H1 (cell line): ENCODE results near the gene PSME2. TPM values are rescaled to one million over a fixed set of nuclear protein-coding genes. Genes with fewer than 3 reads are reported as not detected.

Source experiments
- CTCF ChIA-PET: fragments of 300-600 bp; sonication (Branson Sonifier 250); formaldehyde crosslinking; loops from one replicate; lab custom pipeline; 2021; ENCODE audit not compliant: partially characterized antibody; lab: Charles Lee
- POLR2A ChIA-PET: fragments of 300-600 bp; sonication (Branson Sonifier 250); formaldehyde crosslinking; loops from one replicate; lab custom pipeline; 2021; ENCODE audit warnings: inconsistent platforms; ENCODE audit not compliant: partially characterized antibody; lab: Charles Lee
- DNase-seq, 2 experiments: peaks; one replicate each; pipeline versions ENCODE4 v3.0.0 to v3.0.0-alpha.2; 2010 to 2022; ENCODE audit warnings: low spot score in 2 of 2, low read depth in 1 of 2, mixed read lengths in 1 of 2
- FAIRE-seq: peaks from 2 replicates; lab custom pipeline; 2011; peaks lifted over from hg19 to GRCh38; lab: Jason Lieb, UNC
- H2AFZ ChIP-seq: 2 replicates; pipeline ENCODE4 v1.8.1; 2012; ENCODE audit warnings: low read length, inconsistent platforms
- H2AK5ac ChIP-seq: 2 replicates; pipeline ENCODE4 v1.6.1; 2013; ENCODE audit warnings: low read depth, low read length
- H2BK120ac ChIP-seq: replicated peaks from 2 replicates; pipeline ENCODE3; 2013; ENCODE audit warnings: low read depth, low read length, inconsistent platforms
- H2BK12ac ChIP-seq: 2 replicates; pipeline ENCODE4 v1.6.1; 2013; ENCODE audit warnings: low read depth, low read length
- H2BK15ac ChIP-seq: 2 replicates; pipeline ENCODE4 v1.6.1; 2013; ENCODE audit warnings: low read length
- H2BK20ac ChIP-seq: 2 replicates; pipeline ENCODE4 v1.6.1; 2013; ENCODE audit warnings: low read length
- H2BK5ac ChIP-seq: 2 replicates; pipeline ENCODE4 v1.6.1; 2013; ENCODE audit warnings: low read depth, low read length
- H3K14ac ChIP-seq: 2 replicates; pipeline ENCODE4 v1.6.1; 2013; ENCODE audit warnings: inconsistent platforms; ENCODE audit not compliant: insufficient read length
- H3K18ac ChIP-seq: 2 replicates; pipeline ENCODE4 v1.6.1; 2013; ENCODE audit warnings: low read length; ENCODE audit errors: extremely low read depth
- H3K23ac ChIP-seq: 2 replicates; pipeline ENCODE4 v1.6.1; 2013; ENCODE audit warnings: inconsistent platforms; ENCODE audit not compliant: insufficient read length
- H3K23me2 ChIP-seq: 2 replicates; pipeline ENCODE4 v1.6.1; 2013; ENCODE audit warnings: low read depth, low read length
- H3K27ac ChIP-seq: 2 replicates; pipeline ENCODE4 v1.6.1; 2011; ENCODE audit warnings: low read depth, low read length, inconsistent platforms
- H3K27me3 ChIP-seq, 4 experiments: replicated peaks in 1 of 4; 1 replicate in 1 of 4; 2 replicates in 3 of 4; pipeline versions ENCODE4 v1.6.1 to v1.8.1; 2011 to 2013; ENCODE audit warnings: low read length in 3 of 4, mild to moderate bottlenecking in 3 of 4, inconsistent platforms in 2 of 4, mixed read lengths in 2 of 4, moderate library complexity in 1 of 4; ENCODE audit not compliant: control insufficient read depth in 3 of 4, insufficient read depth in 3 of 4; ENCODE audit errors: extremely low read depth in 1 of 4
- H3K36me3 ChIP-seq, 4 experiments: 2 replicates each; pipeline versions ENCODE4 v1.6.1 to v1.8.1; 2011 to 2013; ENCODE audit warnings: mild to moderate bottlenecking in 4 of 4, low read length in 3 of 4, moderate library complexity in 2 of 4, control low read depth in 1 of 4, inconsistent platforms in 1 of 4; ENCODE audit not compliant: insufficient read depth in 4 of 4, control insufficient read depth in 2 of 4
- H3K4ac ChIP-seq: replicated peaks from 2 replicates; pipeline ENCODE3; 2013; ENCODE audit warnings: low read length, low read depth, mixed read lengths, inconsistent platforms; ENCODE audit not compliant: insufficient read length
- H3K4me1 ChIP-seq, 4 experiments: replicated peaks in 1 of 4; 1 replicate in 1 of 4; 2 replicates in 3 of 4; pipeline versions ENCODE4 v1.6.1 to v1.8.1; 2011 to 2013; ENCODE audit warnings: low read length in 3 of 4, inconsistent platforms in 2 of 4, mixed read lengths in 1 of 4; ENCODE audit not compliant: insufficient read depth in 4 of 4, control insufficient read depth in 3 of 4
- H3K4me2 ChIP-seq, 2 experiments: 2 replicates each; pipeline versions ENCODE4 v1.6.1 to v1.8.1; 2011 to 2013; ENCODE audit warnings: low read depth in 2 of 2, low read length in 2 of 2, control low read depth in 1 of 2, inconsistent platforms in 1 of 2, mild to moderate bottlenecking in 1 of 2; ENCODE audit not compliant: insufficient read depth in 1 of 2
- H3K4me3 ChIP-seq, 4 experiments: fragments of 200-600, 300-600 bp in 1 of 4; sonication (generic), shearing (Covaris generic), sonication (Bioruptor Twin) in 1 of 4; 2 replicates each; pipeline versions ENCODE4 v1.5.1 to v1.8.1; 2011 to 2016; ENCODE audit warnings: low read length in 4 of 4, low read depth in 3 of 4, control low read depth in 2 of 4, inconsistent platforms in 2 of 4, mild to moderate bottlenecking in 2 of 4, mixed read lengths in 1 of 4, moderate library complexity in 1 of 4; ENCODE audit not compliant: insufficient read depth in 2 of 4; ENCODE audit errors: extremely low read depth in 1 of 4
- H3K56ac ChIP-seq: replicated peaks from 2 replicates; pipeline ENCODE3; 2013; ENCODE audit warnings: low read depth, mild to moderate bottlenecking, mixed read lengths, low read length, inconsistent platforms; ENCODE audit not compliant: insufficient read length
- H3K79me1 ChIP-seq: 2 replicates; pipeline ENCODE4 v1.6.1; 2013; ENCODE audit warnings: low read depth, low read length, control low read depth
- H3K79me2 ChIP-seq, 2 experiments: 2 replicates each; pipeline versions ENCODE4 v1.6.1 to v1.8.1; 2012 to 2013; ENCODE audit warnings: low read length in 2 of 2, mild to moderate bottlenecking in 2 of 2, inconsistent platforms in 1 of 2; ENCODE audit not compliant: insufficient read depth in 2 of 2, control insufficient read depth in 1 of 2
- H3K9ac ChIP-seq, 4 experiments: replicated peaks in 1 of 4; 1 replicate in 1 of 4; 2 replicates in 3 of 4; pipeline versions ENCODE4 v1.6.1 to v1.8.1; 2011 to 2013; ENCODE audit warnings: low read depth in 3 of 4, low read length in 3 of 4, control low read depth in 2 of 4, mild to moderate bottlenecking in 2 of 4, moderate library complexity in 2 of 4, inconsistent platforms in 1 of 4; ENCODE audit errors: extremely low read depth in 1 of 4
- H3K9me3 ChIP-seq, 2 experiments: 2 replicates each; pipeline versions ENCODE4 v1.6.1 to v1.8.1; 2012 to 2013; ENCODE audit warnings: mild to moderate bottlenecking in 2 of 2, moderate library complexity in 2 of 2, control low read depth in 1 of 2, inconsistent platforms in 1 of 2, low read depth in 1 of 2, low read length in 1 of 2, mixed read lengths in 1 of 2; ENCODE audit not compliant: insufficient read depth in 2 of 2
- H4K20me1 ChIP-seq, 2 experiments: replicated peaks in 1 of 2; 2 replicates each; pipeline versions ENCODE3 to v1.8.1; 2011 to 2013; ENCODE audit warnings: inconsistent platforms in 2 of 2, low read length in 2 of 2, mild to moderate bottlenecking in 1 of 2; ENCODE audit not compliant: insufficient read depth in 2 of 2, control insufficient read depth in 1 of 2
- H4K5ac ChIP-seq: 2 replicates; pipeline ENCODE4 v1.6.1; 2013; ENCODE audit warnings: low read length, low read depth, mixed read lengths, inconsistent platforms; ENCODE audit not compliant: insufficient read length
- H4K8ac ChIP-seq: 2 replicates; pipeline ENCODE4 v1.8.0; 2013; ENCODE audit warnings: mild to moderate bottlenecking, moderate library complexity, low read length, inconsistent platforms; ENCODE audit not compliant: insufficient read depth; ENCODE audit errors: extremely low read depth
- H4K91ac ChIP-seq: replicated peaks from 2 replicates; pipeline ENCODE3; 2013; ENCODE audit warnings: low read length, mixed read lengths, inconsistent platforms; ENCODE audit not compliant: insufficient read length
- TAF1 ChIP-seq: IDR thresholded peaks from 2 replicates; pipeline ENCODE4 v1.6.1; 2011; ENCODE audit warnings: mild to moderate bottlenecking, low read depth, low read length
- WGBS, 2 experiments: shearing (Covaris generic) in 1 of 2; methylation state at CpG; one replicate each; pipeline versions ENCODE4 v1.1.6 to v1.1.7; 2013 to 2015; ENCODE audit warnings: low lambda C conversion rate in 2 of 2, mixed read lengths in 2 of 2, inconsistent platforms in 1 of 2, low coverage in 1 of 2, missing lambda C conversion rate in 1 of 2; ENCODE audit not compliant: insufficient replicate concordance in 2 of 2, insufficient coverage in 1 of 2, insufficient read length in 1 of 2; ENCODE audit errors: extremely low coverage in 1 of 2, missing lambda C conversion rate in 1 of 2; 5-methylcytosine and 5-hydroxymethylcytosine counted together
- polyA plus RNA-seq, 7 experiments: library from polyadenylated mRNA; depleted of rRNA in 3 of 7; stranded (reverse) in 5 of 7; unstranded in 2 of 7; fragments of >200 nt in 5 of 7; fragments of 200-250 nt in 2 of 7; gene quantifications; 1 replicate in 5 of 7; 2 replicates in 1 of 7; 4 replicates in 1 of 7; pipeline versions ENCODE4 v1.2.1 to v1.2.3, GENCODE V29; 2011 to 2013; ENCODE audit warnings: missing spikeins in 2 of 7, mixed read lengths in 2 of 7
- total RNA-seq: library from RNA; stranded (reverse); fragmentation: NEBNext Ultra II Directional; extraction: Animal tissue kit (Norgen Biotek cat#: 25700); gene quantifications from 2 replicates; pipeline ENCODE4 v1.2.1, GENCODE V29; 2021

The PSME2 gene
- total and polyA plus RNA-seq, 2 of the 8 experiments (the other 6 are each of a cell fraction or from before 2014, with no cell fraction given), result 71.8 to 111 TPM

DNA sequence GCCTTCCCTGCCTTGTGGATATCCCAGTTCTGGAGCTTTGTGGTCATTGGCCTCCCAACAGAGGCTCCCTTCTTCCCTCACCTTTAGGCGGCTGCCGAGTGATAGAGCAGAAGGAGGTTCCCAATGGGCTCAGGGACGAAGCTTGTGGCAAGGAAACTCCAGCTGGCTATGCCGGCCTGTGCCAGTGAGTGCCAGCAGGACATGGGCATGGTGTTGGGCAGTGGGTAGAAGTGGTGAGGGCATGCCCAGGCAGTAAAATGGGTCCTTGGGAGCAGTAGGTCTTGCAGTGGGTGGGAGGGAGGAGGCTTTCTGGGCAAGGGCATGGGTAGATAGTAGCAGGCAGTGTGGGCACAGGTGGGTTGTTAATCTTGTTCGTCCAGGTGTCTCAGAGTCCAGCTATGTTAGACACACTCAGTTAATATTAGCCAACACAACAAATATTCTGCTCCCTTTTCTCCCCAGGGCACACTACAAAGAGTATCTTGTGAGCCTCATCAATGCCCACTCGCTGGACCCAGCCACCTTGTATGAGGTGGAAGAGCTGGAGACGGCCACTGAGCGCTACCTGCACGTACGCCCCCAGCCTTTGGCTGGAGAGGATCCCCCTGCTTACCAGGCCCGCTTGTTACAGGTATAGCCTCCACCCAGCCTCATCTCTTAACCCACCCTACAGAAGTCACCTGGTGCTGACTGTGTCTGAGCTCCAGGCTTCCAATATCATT is 13.5 kb upstream of the PSME2 start:
- no peak overlapping the region for H2AK5ac ChIP-seq
- H2BK12ac ChIP-seq, result no peak overlapping the region
- H4K91ac ChIP-seq, result no peak overlapping the region
- no peaks in the 10 kb centered on the region; a peak in 1 of 7 replicates for H3K27me3 ChIP-seq
- no peak overlapping the region for H4K5ac ChIP-seq
- no peak overlapping the region for H2AFZ ChIP-seq
- H3K23me2 ChIP-seq, result 0 out of 2 replicates have a peak, but pooled peaks cover 2% of the 10 kb centered on the region
- 91% methylated on average over 11 of the region's 11 CpGs; no CpG with 5 or more reads in 1 of the 2 experiments for WGBS, 2 experiments
- no peak overlapping the region for H3K4me3 ChIP-seq
- no peak for TF ChIP-seq TAF1
- H3K9ac ChIP-seq, result no peak overlapping the region
- ChIA-PET POLR2A (interaction anchor here (0.6 to 7.6 kb wide), 19 partner anchors 10 to 140 kb away, joined by 3 to 93 read pairs (median 11); partner anchors contain the start of genes CHMP4A, DCAF11, DHRS1 and EMC9), CTCF (interaction anchor here (0.6 to 3.3 kb wide), 24 partner anchors 9 to 197 kb away, joined by 3 to 26 read pairs (median 6); partner anchors contain the start of genes CIDEB, DCAF11, IPO4 and NRL)
- FAIRE-seq (no peak), DNase-seq (no peak)
- H3K79me1 ChIP-seq, result no peaks in the 10 kb centered on the region
- no peak overlapping the region for H3K14ac ChIP-seq
- H3K36me3 ChIP-seq, result peaks cover 24 to 44% (median 38%) of the 10 kb centered on the region in 4 experiments
- H3K27ac ChIP-seq, result no peak overlapping the region
- H3K56ac ChIP-seq, result no peak overlapping the region
- no peak overlapping the region for H3K18ac ChIP-seq
- no peak overlapping the region for H2BK120ac ChIP-seq
- H3K4ac ChIP-seq, result no peak overlapping the region
- no peaks in the 10 kb centered on the region for H3K79me2 ChIP-seq
- no peaks in the 10 kb centered on the region for H3K9me3 ChIP-seq
- H4K8ac ChIP-seq, result 0 out of 2 replicates have a peak overlapping the region, but pooled peaks have one; percentile 3
- peaks cover 2 to 16% of the 10 kb centered on the region in 2 experiments for H4K20me1 ChIP-seq
- no peak overlapping the region for H3K23ac ChIP-seq
- H3K4me2 ChIP-seq, result no peak overlapping the region
- no peak overlapping the region for H2BK5ac ChIP-seq
- no peak overlapping the region for H2BK15ac ChIP-seq
- H2BK20ac ChIP-seq, result no peak overlapping the region
- peaks cover 0 to 10% (median 2%) of the 10 kb centered on the region in 4 experiments; a peak in 3 of 7 replicates for H3K4me1 ChIP-seq
